ENCODE data around the gene C13orf46.
"Not testable (repeated sequence)": the region's sequence is repeated elsewhere in the genome, so short reads cannot be mapped to it uniquely, and the experiment has no call there.

Gene C13orf46

GRCh38 chr13:113992276-113993005 lies 18.6 kb upstream of the C13orf46 start:
- DNase-seq (ENCODE audit: low read depth in 2 of 2): no peak

GRCh38 chr13:113991676-113992179 lies 17.9 kb upstream of the C13orf46 start:
- DNase-seq (ENCODE audit: low read depth in 2 of 2): no peak

GRCh38 chr13:113991191-113991669 lies 17.4 kb upstream of the C13orf46 start:
- no peak for DNase-seq (ENCODE audit: low read depth in 2 of 2)

- no peak for DNase-seq (ENCODE audit: low read depth in 2 of 2)
Measured at GRCh38 chr13:113990321-113990837, 16.5 kb upstream of the C13orf46 start.

- no peak for DNase-seq (ENCODE audit: low read depth in 2 of 2)
Measured at GRCh38 chr13:113989585-113990300, 15.9 kb upstream of the C13orf46 start.

GRCh38 chr13:113988859-113989258 lies 15.0 kb upstream of the C13orf46 start:
- DNase-seq (ENCODE audit: low read depth in 2 of 2): not testable (repeated sequence)

GRCh38 chr13:113982296-113982661 lies 8.4 kb upstream of the C13orf46 start:
- no peak for DNase-seq (ENCODE audit: low read depth in 2 of 2)

- DNase-seq (ENCODE audit: low read depth in 2 of 2): no peak
Measured at GRCh38 chr13:113981611-113982295, 7.9 kb upstream of the C13orf46 start.

GRCh38 chr13:113981194-113981605 lies 7.3 kb upstream of the C13orf46 start:
- DNase-seq (ENCODE audit: low read depth in 2 of 2): no peak

- DNase-seq (ENCODE audit: low read depth in 2 of 2): no peak
Measured at GRCh38 chr13:113980489-113981064, 6.7 kb upstream of the C13orf46 start.

GRCh38 chr13:113979791-113980471 lies 6.1 kb upstream of the C13orf46 start:
- DNase-seq (ENCODE audit: low read depth in 2 of 2): no peak

- DNase-seq (ENCODE audit: low read depth in 2 of 2): no peak
Measured at GRCh38 chr13:113978741-113979481, 5.0 kb upstream of the C13orf46 start.

GRCh38 chr13:113977976-113978375 lies 4.1 kb upstream of the C13orf46 start:
- DNase-seq (ENCODE audit: low read depth in 2 of 2): no peak

- DNase-seq (ENCODE audit: low read depth in 2 of 2): no peak
Measured at GRCh38 chr13:113976711-113977684, 3.1 kb upstream of the C13orf46 start.

- no peak for DNase-seq (ENCODE audit: low read depth in 2 of 2)
Measured at GRCh38 chr13:113975416-113975815, 1.5 kb upstream of the C13orf46 start.

- no peak for DNase-seq (ENCODE audit: low read depth in 2 of 2)
Measured at GRCh38 chr13:113974304-113975281, 717 bp upstream of the C13orf46 start.

- no peak for DNase-seq (ENCODE audit: low read depth in 2 of 2)
Measured at GRCh38 chr13:113972451-113973217, 1.2 kb downstream of the C13orf46 start.

Measured in stimulated activated CD4-positive, alpha-beta T cell treated with anti-CD3 and anti-CD28 coated beads, Interleukin-15, amount 100 ng/mL, for 48 hours (primary cell).